Measurements from ENCODE around the gene NPIPB8.
"Not testable (repeated sequence)": the region's sequence is repeated elsewhere in the genome, so short reads cannot be mapped to it uniquely, and the experiment has no call there.

NPIPB8 gene

GRCh38 chr16:28607116-28607623 lies 30.7 kb upstream of the NPIPB8 start:
- no peak for DNase-seq (ENCODE audit: low spot score)

- not testable (repeated sequence) for DNase-seq (ENCODE audit: low spot score)
Observed at GRCh38 chr16:28607681-28608495, 30.0 kb upstream of the NPIPB8 start.

GRCh38 chr16:28608496-28608808 lies 29.4 kb upstream of the NPIPB8 start:
- DNase-seq (ENCODE audit: low spot score) = not testable (repeated sequence)

- DNase-seq (ENCODE audit: low spot score) = peak; percentile 18
Observed at GRCh38 chr16:28608867-28609596, 28.8 kb upstream of the NPIPB8 start.

DNA sequence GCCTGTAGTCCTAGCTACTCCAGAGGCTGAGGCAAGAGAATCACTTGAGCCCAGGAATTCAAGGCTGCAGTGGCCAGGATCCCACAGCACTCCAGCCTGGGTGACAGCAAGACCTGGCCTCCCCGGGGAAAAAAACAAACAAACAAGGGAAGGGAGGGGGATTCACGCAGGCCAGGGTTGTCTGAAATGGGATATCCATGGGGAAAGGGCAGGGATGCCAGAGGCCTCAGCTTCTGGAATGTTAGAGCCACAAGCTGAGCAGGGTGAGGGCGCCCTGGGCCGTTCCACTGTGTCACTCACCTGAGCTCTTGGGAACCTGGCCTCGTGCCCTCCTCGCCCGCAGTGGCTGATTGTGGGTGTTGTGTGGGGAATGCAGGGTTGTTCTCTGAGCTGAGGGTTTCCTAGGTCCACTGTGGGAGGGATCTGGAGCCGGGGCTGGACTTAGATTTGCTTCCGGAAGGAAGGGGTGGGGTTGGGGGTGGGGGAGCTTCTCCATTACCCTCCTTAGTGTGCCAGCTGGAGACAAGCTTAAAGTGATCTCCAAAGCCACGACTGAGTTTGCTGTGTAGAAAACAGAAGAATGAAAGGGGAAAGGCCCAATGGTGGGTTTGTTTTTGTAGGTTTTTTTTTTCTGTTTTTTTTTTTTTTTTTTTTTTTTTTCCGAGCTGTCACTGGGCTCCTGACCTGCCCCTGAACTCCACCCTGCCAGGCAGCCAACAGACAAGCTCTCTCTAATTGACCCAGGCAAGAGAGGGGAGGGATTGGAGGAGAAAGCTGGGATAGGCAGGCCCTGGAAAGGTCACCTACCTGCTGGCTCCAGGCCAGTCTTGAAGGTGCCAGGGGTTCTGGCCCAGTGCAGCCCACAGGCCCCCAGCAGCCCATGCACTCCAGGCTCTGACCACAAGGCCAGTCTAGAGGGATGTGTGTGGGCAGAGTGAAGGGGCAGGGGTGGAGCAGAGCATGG lies 28.0 kb upstream of the NPIPB8 start, which contains the start of gene SULT1A1:
Gene SULT1A1 (minus strand): TSS at position 414 of the 964 bp plus-strand sequence. CDS start 1,189 bp downstream, outside the sequence.
- DNase-seq (ENCODE audit: low spot score) = no peak

- no peak for DNase-seq (ENCODE audit: low spot score)
Observed at GRCh38 chr16:28610595-28611191, 27.2 kb upstream of the NPIPB8 start.

DNA sequence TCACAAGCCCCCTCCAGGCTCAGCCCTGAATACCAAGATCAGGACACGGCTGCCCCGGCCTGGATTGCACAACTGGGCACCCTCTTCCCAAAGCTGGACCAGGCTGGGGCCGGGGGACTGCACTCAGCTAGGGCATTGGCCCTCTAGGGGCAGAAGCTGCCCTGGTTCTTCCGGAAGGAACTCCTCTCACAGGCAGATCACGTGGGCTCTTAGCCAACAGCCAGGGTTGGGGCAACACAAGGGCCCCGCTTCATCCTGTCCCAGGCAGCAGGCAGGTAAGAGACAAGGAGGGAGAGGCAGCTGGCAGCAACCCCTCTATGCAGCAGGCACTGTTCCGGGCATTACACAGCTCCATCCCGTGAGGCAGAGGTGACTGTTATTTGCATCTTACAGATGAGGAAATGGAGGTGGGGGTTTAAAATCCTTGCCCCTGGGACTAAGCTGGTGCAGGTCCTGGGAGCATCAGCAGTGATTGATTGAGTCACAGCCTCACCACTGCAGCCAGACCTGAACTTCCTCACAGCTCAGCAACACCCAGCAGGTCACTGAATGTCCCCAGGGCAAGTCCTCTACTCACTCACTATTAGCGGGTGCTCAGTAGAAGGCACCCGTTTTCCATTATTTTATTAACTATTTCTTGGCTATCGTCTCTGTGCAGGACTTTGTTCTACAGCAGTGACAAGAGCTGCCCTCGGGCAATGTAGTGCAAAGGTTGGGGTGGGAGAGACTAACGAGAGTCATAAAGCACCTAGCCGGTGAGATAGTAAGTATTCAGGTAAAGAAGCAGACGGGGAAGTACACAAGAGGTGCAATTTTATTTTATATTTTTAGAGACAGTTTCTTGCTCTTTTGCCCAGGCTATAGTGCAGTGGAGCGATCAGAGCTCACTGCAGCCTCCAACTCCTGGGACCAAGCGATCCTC lies 25.2 kb upstream of the NPIPB8 start:
- not testable (repeated sequence) for DNase-seq (ENCODE audit: low spot score)

GRCh38 chr16:28613912-28614311 lies 24.0 kb upstream of the NPIPB8 start:
- not testable (repeated sequence) for DNase-seq (ENCODE audit: low spot score)

GRCh38 chr16:28614561-28614960 lies 23.3 kb upstream of the NPIPB8 start:
- not testable (repeated sequence) for DNase-seq (ENCODE audit: low spot score)

DNA sequence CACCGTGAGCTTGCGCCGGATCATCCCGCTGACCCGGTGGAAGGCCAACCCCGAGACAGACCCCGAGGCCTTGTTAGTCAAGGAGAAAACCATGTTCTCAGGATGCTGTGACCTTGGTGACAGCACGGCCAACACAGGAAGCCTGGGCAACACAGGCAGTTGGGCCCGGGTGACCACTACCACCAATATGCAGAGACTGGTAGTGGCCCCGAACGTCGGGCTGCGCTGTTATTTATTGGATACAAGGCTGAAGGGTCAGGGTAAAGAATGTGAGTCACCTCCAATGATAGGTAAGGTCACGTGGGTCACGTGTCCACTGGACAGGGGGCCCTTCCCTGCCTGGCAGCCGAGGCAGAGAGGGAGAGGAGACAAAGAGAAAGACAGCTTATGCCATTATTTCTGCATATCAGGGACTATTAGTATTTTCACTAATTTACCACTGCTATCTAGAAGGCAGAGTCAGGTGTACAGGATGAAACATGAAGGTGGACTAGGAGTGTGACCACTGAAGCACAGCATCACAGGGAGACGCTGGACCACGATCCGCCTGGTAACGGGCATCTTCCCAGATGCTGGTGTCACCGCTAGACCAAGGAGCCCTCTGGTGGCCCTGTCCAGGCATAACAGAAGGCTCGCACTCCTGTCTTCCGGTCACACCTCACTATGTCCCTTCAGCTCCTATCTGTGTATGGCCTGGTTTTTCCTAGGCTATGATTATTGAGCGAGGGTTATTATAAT lies 22.2 kb upstream of the NPIPB8 start:
- peak; percentile 47 for DNase-seq (ENCODE audit: low spot score)

DNA sequence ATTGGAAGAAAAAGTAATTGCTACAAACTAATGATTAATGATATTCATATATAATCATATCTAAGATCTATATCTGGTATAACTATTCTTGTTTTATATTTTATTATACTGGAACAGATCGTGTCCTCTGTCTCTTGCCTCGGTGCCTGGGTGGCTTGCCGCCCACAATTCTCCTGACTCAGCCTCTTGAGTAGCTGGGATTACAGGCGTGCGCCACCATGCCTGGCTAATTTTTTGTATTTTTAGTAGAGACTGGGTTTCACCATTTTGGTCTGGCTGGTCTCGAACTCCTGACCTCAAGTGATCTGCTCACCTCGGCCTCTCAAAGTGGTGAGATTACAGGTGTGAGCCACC lies 21.7 kb upstream of the NPIPB8 start:
- DNase-seq (ENCODE audit: low spot score) = not testable (repeated sequence)

DNA sequence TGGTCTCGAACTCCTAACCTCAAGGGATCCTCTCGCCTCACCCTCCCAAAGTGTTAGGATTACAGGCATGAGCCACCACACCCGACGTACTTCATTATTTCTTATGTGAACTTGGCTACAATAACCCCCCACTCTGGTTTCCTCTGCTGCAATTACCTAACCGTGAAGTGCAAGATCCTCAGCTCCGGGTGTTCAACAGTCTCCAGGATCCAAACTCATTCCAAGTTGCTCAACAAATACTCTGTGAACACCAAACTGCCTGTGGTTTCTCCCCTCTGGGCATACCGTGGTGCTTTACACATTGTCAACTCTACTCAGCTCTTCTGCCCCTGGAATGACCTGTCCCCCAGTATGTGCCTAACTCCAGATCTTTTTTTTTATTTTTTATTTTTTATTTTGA lies 21.2 kb upstream of the NPIPB8 start:
- DNase-seq (ENCODE audit: low spot score) = no peak

GRCh38 chr16:28617874-28618273 lies 20.0 kb upstream of the NPIPB8 start:
- DNase-seq (ENCODE audit: low spot score) = no peak

DNA sequence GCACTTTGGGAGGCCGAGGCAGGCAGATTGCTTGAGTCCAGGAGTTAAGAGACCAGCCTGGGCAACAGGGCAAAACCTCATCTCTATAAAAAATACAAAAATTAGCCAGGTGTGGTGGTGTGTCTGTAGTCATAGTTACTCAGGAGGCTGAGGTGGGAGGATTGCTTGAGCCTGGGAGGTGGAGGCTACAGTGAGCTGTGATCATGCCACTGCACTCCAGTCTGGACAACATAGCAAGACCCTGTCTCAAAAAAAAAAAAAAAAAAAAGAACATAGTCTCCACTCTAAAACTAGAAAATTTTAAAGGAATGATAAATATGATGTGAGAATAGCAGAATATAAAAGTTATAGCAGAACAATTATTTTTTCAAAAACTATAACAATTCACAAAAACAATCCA lies 17.5 kb upstream of the NPIPB8 start:
- DNase-seq (ENCODE audit: low spot score) = not testable (repeated sequence)

GRCh38 chr16:28621481-28622155 lies 16.2 kb upstream of the NPIPB8 start:
- DNase-seq (ENCODE audit: low spot score) = no peak

- not testable (repeated sequence) for DNase-seq (ENCODE audit: low spot score)
Observed at GRCh38 chr16:28622532-28623171, 15.2 kb upstream of the NPIPB8 start.

DNA sequence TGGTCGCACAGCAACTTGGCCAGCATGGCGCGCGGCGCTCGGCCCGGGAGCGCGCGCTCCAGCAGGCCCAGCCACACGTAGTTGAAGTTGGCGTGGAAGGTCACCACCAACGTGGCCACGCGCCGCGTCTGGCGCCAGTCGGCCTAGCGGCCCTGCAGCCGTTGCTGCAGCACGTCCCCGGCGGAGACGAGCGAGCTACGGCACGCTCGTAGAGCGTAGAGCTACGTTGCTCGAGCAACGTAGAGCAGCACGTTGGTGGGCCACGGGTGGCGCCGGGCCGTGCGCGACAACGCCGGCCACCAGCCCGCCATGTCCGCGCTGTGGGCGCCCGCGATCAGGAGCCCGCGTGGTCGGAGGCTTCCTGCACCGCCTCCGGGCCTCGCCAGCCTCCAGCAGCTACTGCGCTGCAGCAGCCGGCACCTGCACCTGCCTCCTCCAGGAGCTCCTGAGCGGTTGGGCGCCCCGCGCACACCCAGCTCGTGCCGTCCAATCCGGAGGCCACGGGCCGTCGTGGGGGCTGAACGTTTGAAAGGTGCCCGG lies 14.6 kb upstream of the NPIPB8 start:
- peak; percentile 61 for DNase-seq (ENCODE audit: low spot score)

GRCh38 chr16:28630905-28631304 lies 7.0 kb upstream of the NPIPB8 start:
- not testable (repeated sequence) for DNase-seq (ENCODE audit: low spot score)

All from Ammon's horn (tissue), 1 donor.